ENCODE results near the gene PDGFA. TPM values are rescaled to one million over a fixed set of nuclear protein-coding genes. Genes with fewer than 3 reads are reported as not detected.
A peak's percentile ranks its signal among the peaks of the same experiment; 100 is the strongest.

Gene PDGFA
- total and polyA plus RNA-seq, 7 donors = 9.1 to 30.4 (median 15.9) TPM

- intact Hi-C loops (cut with DNase I) = no loop called here
- peaks cover 4 to 72% of the 10 kb centered on the region in 2 donors for H3K36me3 ChIP-seq (ENCODE audit: insufficient read depth in 1 of 2, low read depth in 1 of 2)
- peak; percentile 9 to 47 for DNase-seq
These were observed 19.7 kb downstream of the PDGFA start for GRCh38 chr7:499853-500485.

DNA sequence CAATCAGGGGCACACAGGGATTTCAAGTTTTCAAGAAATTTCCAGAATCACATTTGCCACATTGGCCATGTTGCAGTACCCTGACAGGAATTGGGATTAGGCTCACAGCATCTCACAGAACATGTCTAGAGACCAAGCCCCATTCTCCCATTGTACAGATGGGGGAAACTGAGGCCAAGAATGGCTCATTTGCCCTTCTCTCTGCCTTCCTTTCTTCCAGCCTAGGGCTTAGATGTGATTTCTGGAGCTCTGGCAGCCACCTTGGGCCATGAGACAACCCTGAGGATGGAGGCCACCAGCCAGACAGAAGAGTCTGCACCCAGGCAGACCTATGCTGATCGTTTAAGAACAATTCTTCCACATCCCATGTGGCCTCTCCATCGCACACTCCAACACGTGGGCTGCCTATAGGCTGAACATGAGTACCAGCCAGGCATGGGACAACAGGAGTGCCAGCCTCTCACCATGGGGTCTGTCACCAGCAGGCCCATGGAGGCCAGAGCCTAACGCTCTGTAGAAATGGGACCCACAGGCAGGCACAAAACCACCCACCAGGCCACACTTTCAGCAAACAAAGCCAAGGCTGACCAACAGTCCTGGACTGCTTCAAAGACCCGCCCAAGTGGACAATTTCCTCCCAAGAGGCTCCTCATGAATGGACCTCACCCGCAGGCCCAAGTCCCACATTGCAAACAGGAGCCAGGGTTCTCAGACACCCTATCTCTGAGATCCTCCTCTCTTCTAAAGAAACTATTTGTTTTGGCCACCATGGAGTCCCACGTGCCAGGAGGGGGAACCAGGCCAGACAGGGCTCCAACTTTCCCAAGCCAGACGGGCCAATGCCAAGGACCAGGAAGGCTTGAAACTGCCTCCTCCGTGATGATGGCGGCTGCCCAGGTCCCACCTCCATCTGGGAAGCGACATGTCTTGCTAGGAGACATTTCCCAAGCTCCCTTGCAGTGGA is 20.7 kb downstream of the PDGFA start:
- Histone ChIP-seq H3K9me3 (no peaks in the 10 kb centered on the region), H3K4me1 (peaks cover 5% of the 10 kb centered on the region), H3K36me3 (ENCODE audit: insufficient read depth in 1 of 2, low read depth in 1 of 2) (peaks cover 4 to 69% of the 10 kb centered on the region in 2 donors), H3K4me3 (no peak overlapping the region), H3K27me3 (ENCODE audit: insufficient read depth in 3 of 3, low read length in 2 of 3) (no peaks in the 10 kb centered on the region), H3K27ac (no peak overlapping the region)
- DNase-seq (peak; percentile 21 to 36), ATAC-seq (no peak)
- TF ChIP-seq, protein P1, sequence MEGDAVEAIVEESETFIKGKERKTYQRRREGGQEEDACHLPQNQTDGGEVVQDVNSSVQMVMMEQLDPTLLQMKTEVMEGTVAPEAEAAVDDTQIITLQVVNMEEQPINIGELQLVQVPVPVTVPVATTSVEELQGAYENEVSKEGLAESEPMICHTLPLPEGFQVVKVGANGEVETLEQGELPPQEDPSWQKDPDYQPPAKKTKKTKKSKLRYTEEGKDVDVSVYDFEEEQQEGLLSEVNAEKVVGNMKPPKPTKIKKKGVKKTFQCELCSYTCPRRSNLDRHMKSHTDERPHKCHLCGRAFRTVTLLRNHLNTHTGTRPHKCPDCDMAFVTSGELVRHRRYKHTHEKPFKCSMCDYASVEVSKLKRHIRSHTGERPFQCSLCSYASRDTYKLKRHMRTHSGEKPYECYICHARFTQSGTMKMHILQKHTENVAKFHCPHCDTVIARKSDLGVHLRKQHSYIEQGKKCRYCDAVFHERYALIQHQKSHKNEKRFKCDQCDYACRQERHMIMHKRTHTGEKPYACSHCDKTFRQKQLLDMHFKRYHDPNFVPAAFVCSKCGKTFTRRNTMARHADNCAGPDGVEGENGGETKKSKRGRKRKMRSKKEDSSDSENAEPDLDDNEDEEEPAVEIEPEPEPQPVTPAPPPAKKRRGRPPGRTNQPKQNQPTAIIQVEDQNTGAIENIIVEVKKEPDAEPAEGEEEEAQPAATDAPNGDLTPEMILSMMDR (IDR thresholded peaks at IDR 0.05) = no peak
- 62 to 72% (median 63%) methylated on average over 11 of the region's 11 CpGs for WGBS, 3 donors
- intact Hi-C loops (cut with DNase I) = no loop called here

More at GRCh38 chr7:499853-500485, 19.7 kb downstream of the PDGFA start:
- 94 to 95% (median 95%) methylated on average over 20 of the region's 20 CpGs for WGBS, 3 donors
- ATAC-seq = no peak
- H3K27me3 ChIP-seq (ENCODE audit: insufficient read depth in 3 of 3, low read length in 2 of 3) = no peaks in the 10 kb centered on the region
- TF ChIP-seq, protein P1 (IDR thresholded peaks at IDR 0.05) = no peak
- H3K4me3 ChIP-seq = no peak overlapping the region
- no peak overlapping the region for H3K27ac ChIP-seq
- peaks cover 14% of the 10 kb centered on the region for H3K4me1 ChIP-seq
- no peaks in the 10 kb centered on the region for H3K9me3 ChIP-seq

- Histone ChIP-seq H3K4me1 (no peaks in the 10 kb centered on the region), H3K9me3 (no peaks in the 10 kb centered on the region), H3K4me3 (no peak overlapping the region), H3K36me3 (ENCODE audit: insufficient read depth in 1 of 2, low read depth in 1 of 2) (peaks cover 4 to 63% of the 10 kb centered on the region in 2 donors), H3K27ac (no peak overlapping the region), H3K27me3 (ENCODE audit: insufficient read depth in 3 of 3, low read length in 2 of 3) (no peaks in the 10 kb centered on the region)
- WGBS, 3 donors = 80 to 86% (median 83%) methylated on average over 21 of the region's 21 CpGs
- ATAC-seq (no peak), DNase-seq (peak; percentile 5 to 23)
- TF ChIP-seq, protein P1 (IDR thresholded peaks at IDR 0.05) = no peak
- intact Hi-C loops (cut with DNase I) = no loop called here
These were observed 21.5 kb downstream of the PDGFA start for GRCh38 chr7:497946-498655.

GRCh38 chr7:497346-497745 is 22.3 kb downstream of the PDGFA start:
- TF ChIP-seq, protein P1 (IDR thresholded peaks at IDR 0.05) = no peak
- 91 to 95% (median 92%) methylated on average over 13 of the region's 13 CpGs for WGBS, 3 donors
- no peak overlapping the region for H3K4me3 ChIP-seq
- no peak overlapping the region for H3K27ac ChIP-seq
- no peak for ATAC-seq
- no peaks in the 10 kb centered on the region for H3K4me1 ChIP-seq
- H3K27me3 ChIP-seq (ENCODE audit: insufficient read depth in 3 of 3, low read length in 2 of 3) = no peaks in the 10 kb centered on the region
- no peaks in the 10 kb centered on the region for H3K9me3 ChIP-seq
- DNase-seq = peak; percentile 2 to 36
- peaks cover 4 to 62% of the 10 kb centered on the region in 2 donors for H3K36me3 ChIP-seq (ENCODE audit: insufficient read depth in 1 of 2, low read depth in 1 of 2)
- intact Hi-C loops (cut with DNase I) = no loop called here
